HG03457 (cell line): ENCODE data around the gene NTRK1.

Experiments
- ATAC-seq: cut with Tn5 transposase; IDR thresholded peaks from one replicate; pipeline ENCODE4 v1.9.1; 2021; ENCODE audit warnings: moderate number of reproducible peaks; ENCODE audit not compliant: unreplicated experiment

Gene NTRK1

GRCh38 chr1:156860628-156861423 lies at the start of gene NTRK1:
Gene NTRK1, plus strand, starts transcription at chr1:156860865. Its CDS starts 70 bp downstream, at chr1:156860935.
- ATAC-seq: no peak

- no peak for ATAC-seq
These were observed 49.5 kb upstream of the NTRK1 start for GRCh38 chr1:156811168-156811567.

GRCh38 chr1:156812293-156812990 lies 48.2 kb upstream of the NTRK1 start:
- ATAC-seq: no peak

- ATAC-seq: no peak
These were observed 47.4 kb upstream of the NTRK1 start for GRCh38 chr1:156813298-156813697.

GRCh38 chr1:156813750-156814570 lies 46.7 kb upstream of the NTRK1 start:
- no peak for ATAC-seq

GRCh38 chr1:156814571-156815260 lies 45.9 kb upstream of the NTRK1 start:
- ATAC-seq: no peak

- no peak for ATAC-seq
These were observed 45.3 kb upstream of the NTRK1 start for GRCh38 chr1:156815307-156815826.

GRCh38 chr1:156815961-156816422 lies 44.7 kb upstream of the NTRK1 start:
- no peak for ATAC-seq

- peak; percentile 72 for ATAC-seq
These were observed 43.9 kb upstream of the NTRK1 start, which contains the start of gene SH2D2A for GRCh38 chr1:156816561-156817328. Gene SH2D2A, minus strand, starts transcription at chr1:156816848. Its CDS starts 140 bp downstream, at chr1:156816708.

- ATAC-seq: no peak
These were observed 38.9 kb upstream of the NTRK1 start for GRCh38 chr1:156821801-156822200.

- ATAC-seq: no peak
These were observed 38.0 kb upstream of the NTRK1 start for GRCh38 chr1:156822680-156823079.

GRCh38 chr1:156823210-156823790 lies 37.4 kb upstream of the NTRK1 start:
- ATAC-seq: no peak

GRCh38 chr1:156826630-156827029 lies 34.0 kb upstream of the NTRK1 start:
- ATAC-seq: no peak

- no peak for ATAC-seq
These were observed 32.1 kb upstream of the NTRK1 start for GRCh38 chr1:156828400-156829124.

GRCh38 chr1:156832434-156832833 lies 28.2 kb upstream of the NTRK1 start:
- no peak for ATAC-seq

- ATAC-seq: no peak
These were observed 27.1 kb upstream of the NTRK1 start for GRCh38 chr1:156833603-156834002.

- ATAC-seq: no peak
These were observed 26.3 kb upstream of the NTRK1 start for GRCh38 chr1:156834322-156834721.

GRCh38 chr1:156836041-156836654 lies 24.5 kb upstream of the NTRK1 start:
- no peak for ATAC-seq
